ENCODE data around the gene IFI6. TPM values are rescaled to one million over a fixed set of nuclear protein-coding genes. Genes with fewer than 3 reads are reported as not detected.
A peak's percentile ranks its signal among the peaks of the same experiment; 100 is the strongest.

IFI6 gene
- total RNA-seq, 1 experiment from 2014 or later: 14.8 TPM

DNA sequence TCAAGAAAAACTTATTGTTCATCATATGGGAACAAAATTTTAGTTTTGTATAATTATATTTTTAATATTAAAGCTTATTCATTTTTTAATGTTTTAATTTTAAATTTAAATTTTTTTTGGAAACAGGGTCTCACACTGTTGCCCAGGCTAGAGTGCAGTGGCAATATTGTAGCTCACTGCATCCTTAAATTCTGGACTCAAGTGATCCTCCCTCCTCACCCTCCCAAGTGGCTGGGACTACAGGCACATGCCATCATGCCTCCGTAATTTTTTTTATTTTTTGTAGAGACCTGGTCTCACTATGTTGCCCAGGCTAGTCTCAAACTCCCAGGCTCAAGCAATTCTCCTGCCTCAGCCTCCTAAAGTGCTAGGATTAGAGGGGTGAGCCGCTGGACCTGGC is 33.6 kb upstream of the IFI6 start:
- Histone ChIP-seq H3K9ac (ENCODE audit: low read length) (no peak overlapping the region), H3K9me2 (ENCODE audit: insufficient read depth) (no peaks in the 10 kb centered on the region), H3K4me1 (ENCODE audit: control insufficient read depth in 1 of 2, insufficient read depth in 2 of 2, low read length in 2 of 2) (no peaks in the 10 kb centered on the region), H3K4me2 (ENCODE audit: low read length) (no peak overlapping the region), H3K79me2 (ENCODE audit: insufficient read depth, low read length) (no peaks in the 10 kb centered on the region), H3K4me3 (replicated peaks in 1 of 2; ENCODE audit: low read depth in 1 of 2, low read length in 2 of 2) (no peak overlapping the region), H2AFZ (ENCODE audit: low read depth, low read length, poor library complexity, severe bottlenecking) (peak overlapping the region; percentile 80), H4K20me1 (ENCODE audit: insufficient read depth) (no peaks in the 10 kb centered on the region), H3K9me3 (ENCODE audit: control insufficient read depth in 1 of 2, insufficient read depth in 1 of 2, low read depth in 1 of 2, low read length in 2 of 2) (peaks cover 0 to 5% of the 10 kb centered on the region in 2 experiments; a peak in 1 of 4 replicates), H3K36me3 (ENCODE audit: control insufficient read depth in 1 of 2, insufficient read depth in 2 of 2, low read length in 2 of 2) (no peaks in the 10 kb centered on the region), H3K27ac (ENCODE audit: low read depth, low read length) (no peak overlapping the region), H3K27me3 (ENCODE audit: insufficient read depth, low read length) (no peaks in the 10 kb centered on the region)
- no TSS peak for BruUV-seq (replicated peaks)
- intact Hi-C loops (cut with micrococcal nuclease): no loop called here
- RAD21 ChIA-PET (ENCODE audit: low non-redundant PET in 1 of 2, low total read pairs in 2 of 2, uncharacterized antibody in 2 of 2, unreplicated experiment in 2 of 2): no interaction called here
- DNase-seq (ENCODE audit: low read depth, low spot score): no peak
- CTCF ChIA-PET: interaction anchor here (0.7 kb wide), 1 partner anchor 36 kb away, joined by 4 read pairs; no protein-coding TSS in a partner anchor
- no peak for ATAC-seq
- TF ChIP-seq, protein P1, sequence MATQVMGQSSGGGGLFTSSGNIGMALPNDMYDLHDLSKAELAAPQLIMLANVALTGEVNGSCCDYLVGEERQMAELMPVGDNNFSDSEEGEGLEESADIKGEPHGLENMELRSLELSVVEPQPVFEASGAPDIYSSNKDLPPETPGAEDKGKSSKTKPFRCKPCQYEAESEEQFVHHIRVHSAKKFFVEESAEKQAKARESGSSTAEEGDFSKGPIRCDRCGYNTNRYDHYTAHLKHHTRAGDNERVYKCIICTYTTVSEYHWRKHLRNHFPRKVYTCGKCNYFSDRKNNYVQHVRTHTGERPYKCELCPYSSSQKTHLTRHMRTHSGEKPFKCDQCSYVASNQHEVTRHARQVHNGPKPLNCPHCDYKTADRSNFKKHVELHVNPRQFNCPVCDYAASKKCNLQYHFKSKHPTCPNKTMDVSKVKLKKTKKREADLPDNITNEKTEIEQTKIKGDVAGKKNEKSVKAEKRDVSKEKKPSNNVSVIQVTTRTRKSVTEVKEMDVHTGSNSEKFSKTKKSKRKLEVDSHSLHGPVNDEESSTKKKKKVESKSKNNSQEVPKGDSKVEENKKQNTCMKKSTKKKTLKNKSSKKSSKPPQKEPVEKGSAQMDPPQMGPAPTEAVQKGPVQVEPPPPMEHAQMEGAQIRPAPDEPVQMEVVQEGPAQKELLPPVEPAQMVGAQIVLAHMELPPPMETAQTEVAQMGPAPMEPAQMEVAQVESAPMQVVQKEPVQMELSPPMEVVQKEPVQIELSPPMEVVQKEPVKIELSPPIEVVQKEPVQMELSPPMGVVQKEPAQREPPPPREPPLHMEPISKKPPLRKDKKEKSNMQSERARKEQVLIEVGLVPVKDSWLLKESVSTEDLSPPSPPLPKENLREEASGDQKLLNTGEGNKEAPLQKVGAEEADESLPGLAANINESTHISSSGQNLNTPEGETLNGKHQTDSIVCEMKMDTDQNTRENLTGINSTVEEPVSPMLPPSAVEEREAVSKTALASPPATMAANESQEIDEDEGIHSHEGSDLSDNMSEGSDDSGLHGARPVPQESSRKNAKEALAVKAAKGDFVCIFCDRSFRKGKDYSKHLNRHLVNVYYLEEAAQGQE (IDR thresholded peaks at IDR 0.05; ENCODE audit: low read depth): no peak
- no peak for TF ChIP-seq POLR2AphosphoS5 (IDR thresholded peaks at IDR 0.05; ENCODE audit: low read depth, low read length)
- TF ChIP-seq TCF7L2 (IDR thresholded peaks at IDR 0.05; ENCODE audit: borderline replicate concordance, extremely low read depth, insufficient read depth, insufficient read length): no peak
- TF ChIP-seq, protein P2, sequence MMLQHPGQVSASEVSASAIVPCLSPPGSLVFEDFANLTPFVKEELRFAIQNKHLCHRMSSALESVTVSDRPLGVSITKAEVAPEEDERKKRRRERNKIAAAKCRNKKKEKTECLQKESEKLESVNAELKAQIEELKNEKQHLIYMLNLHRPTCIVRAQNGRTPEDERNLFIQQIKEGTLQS (IDR thresholded peaks at IDR 0.05): no peak
- TF ChIP-seq YY1 (IDR thresholded peaks at IDR 0.05; ENCODE audit: extremely low read depth, insufficient replicate concordance, low read depth, low read length): no peak
- TF ChIP-seq SIN3A (IDR thresholded peaks at IDR 0.05; ENCODE audit: low read depth): no peak
- TF ChIP-seq ZNF274 (IDR thresholded peaks at IDR 0.05; ENCODE audit: low read depth, low read length): no peak
- TF ChIP-seq ELF1 (IDR thresholded peaks at IDR 0.05; ENCODE audit: borderline replicate concordance, low read depth): no peak
- no peak for TF ChIP-seq CEBPB (IDR thresholded peaks at IDR 0.05; ENCODE audit: low read depth)
- no peak for TF ChIP-seq POLR2A (IDR thresholded peaks at IDR 0.05; ENCODE audit: borderline replicate concordance, extremely low read depth, insufficient read depth, insufficient read length)
- no peak for TF ChIP-seq CBX3 (IDR thresholded peaks at IDR 0.05; ENCODE audit: low read depth)
- POLR2A ChIA-PET: interaction anchor here (0.8 kb wide), 1 partner anchor 67 kb away, joined by 4 read pairs; the partner anchor contains the start of gene STX12

All from HCT116 (cell line).